Femur (tissue), 1 donor: ENCODE results near the gene LPP.

ENCODE experiments used
- DNase-seq: peaks from one replicate; pipeline ENCODE4 v3.0.0-alpha.2; 2017

LPP gene

GRCh38 chr3:188171682-188172467 lies 17.9 kb downstream of the LPP start:
- no peak for DNase-seq

DNA sequence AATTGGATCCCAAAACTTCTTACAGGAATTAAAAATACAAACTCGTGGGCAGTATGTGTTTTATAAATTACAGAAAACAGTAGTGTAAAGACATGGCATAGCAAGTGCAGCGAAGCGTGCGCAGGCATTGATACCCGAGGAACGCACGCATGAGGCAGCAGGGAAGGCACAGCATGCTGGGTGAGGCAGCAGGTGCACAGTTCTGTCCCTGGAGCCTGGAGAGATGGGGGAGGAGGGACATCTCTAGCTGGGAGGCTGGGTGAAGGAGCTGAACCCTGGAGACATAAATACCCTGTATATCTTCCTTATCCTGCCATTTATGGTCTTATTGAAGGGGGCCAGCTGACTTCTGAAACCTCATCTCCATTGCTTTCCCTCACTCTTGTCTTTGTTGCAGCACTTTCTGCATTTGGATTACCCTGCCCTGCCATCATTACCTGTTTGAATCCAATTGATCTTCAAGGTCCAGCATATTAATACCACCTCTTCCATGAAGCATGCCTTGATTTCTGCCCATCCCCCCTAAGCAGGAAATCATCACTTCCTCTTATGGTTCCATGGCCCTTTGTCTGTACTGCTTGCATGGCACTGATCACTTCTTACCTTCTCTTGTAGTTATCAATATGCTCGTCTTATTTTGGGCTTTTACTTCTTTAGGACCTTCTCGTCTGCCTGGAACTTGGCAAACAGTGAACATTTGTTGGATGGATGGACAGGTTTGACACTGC lies 20.5 kb downstream of the LPP start:
- DNase-seq, result peak; percentile 25

DNA sequence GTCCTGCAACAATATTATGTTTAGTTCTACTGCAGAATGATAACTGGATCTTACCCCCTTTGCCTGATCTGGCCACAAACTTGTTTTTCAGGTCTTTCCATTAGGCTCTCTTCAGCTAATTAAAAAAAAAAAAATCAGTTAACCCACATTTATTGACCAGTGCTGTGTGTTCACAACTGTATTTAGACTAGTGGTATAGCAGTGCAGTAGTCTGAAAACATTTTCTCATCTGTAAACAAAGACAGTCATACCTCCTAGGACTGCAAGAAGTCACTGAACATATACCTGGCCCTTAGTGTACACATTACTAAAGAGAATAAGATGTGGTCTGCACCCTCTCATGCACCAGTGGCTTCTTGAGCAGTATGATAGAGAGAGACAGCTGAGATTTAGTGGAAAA lies 22.5 kb downstream of the LPP start:
- no peak for DNase-seq

GRCh38 chr3:188176884-188177283 lies 22.9 kb downstream of the LPP start:
- no peak for DNase-seq

DNA sequence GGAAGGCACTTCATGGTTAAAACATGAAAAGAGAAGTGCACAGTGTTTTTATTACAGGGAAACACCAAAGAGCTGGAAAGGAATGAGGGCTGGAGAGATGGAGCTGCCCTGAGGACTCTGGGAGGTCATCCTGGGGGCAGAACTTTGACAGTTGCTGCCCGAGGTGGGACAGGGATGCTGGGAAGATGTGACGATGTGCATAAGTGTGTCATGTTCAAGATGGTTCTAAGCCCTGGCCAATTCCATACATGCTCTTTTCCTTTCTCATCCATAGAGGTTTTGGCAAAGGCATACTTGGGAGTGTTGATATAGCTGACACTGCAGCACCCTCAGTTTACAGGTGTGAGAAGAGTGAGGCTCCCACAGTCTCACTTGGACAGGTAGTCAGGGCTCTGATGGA lies 23.8 kb downstream of the LPP start:
- no peak for DNase-seq

DNA sequence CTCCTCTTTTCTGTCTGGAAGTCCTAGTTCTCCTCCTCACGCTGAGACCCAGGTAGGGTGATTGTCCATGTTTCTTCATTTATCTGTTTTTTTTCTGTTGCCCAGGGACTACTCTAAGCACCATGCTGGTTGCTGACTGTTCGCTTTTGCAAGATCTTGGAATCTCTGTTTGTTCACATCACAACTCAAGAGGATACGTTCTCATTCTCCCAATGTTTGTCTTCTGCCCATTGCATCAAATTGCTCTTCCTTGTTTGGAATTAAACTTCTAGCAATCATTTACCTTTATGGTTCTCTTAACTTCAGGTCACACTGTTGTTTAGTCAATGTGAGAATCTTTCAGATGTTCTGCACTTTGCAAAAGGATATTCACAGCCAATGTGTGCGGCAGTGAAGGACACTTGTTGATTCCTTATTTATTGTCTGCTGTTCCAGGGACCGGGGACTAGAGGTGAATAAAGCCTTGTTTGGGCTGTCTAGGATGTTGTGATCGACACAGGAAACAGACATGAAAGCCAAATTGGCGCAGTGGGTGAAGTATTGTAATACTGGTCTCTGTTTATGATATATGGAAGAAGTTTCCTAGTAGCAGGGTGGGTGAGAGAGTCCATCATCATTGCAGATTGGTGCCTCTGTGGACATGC lies 24.5 kb downstream of the LPP start:
- DNase-seq, result no peak

GRCh38 chr3:188179006-188179966 lies 25.3 kb downstream of the LPP start:
- peak; percentile 87 for DNase-seq

GRCh38 chr3:188180114-188180513 lies 26.2 kb downstream of the LPP start:
- DNase-seq, result no peak

- no peak for DNase-seq
Measured at GRCh38 chr3:188183452-188183851, 29.5 kb downstream of the LPP start.

DNA sequence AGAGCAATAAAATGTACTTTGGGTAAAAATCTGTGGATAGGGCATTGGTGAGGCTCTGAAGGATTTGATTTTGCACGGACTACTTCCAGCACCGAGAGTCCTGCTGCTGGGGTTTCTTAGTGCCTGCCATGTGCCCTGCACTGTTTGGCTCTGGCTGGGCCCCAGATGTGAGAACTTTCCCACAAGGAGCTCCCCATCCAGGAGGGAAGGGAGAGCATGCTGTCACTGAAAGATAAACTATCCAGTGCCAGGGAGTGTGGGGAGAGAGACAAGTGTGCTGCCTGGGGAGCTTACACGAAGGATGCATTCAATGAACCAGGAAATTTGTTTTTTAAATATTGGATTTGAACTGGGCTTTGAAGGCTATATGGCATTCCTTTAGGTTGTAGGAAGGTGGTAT lies 30.2 kb downstream of the LPP start:
- no peak for DNase-seq

- DNase-seq, result no peak
Measured at GRCh38 chr3:188184649-188185048, 30.7 kb downstream of the LPP start.

DNA sequence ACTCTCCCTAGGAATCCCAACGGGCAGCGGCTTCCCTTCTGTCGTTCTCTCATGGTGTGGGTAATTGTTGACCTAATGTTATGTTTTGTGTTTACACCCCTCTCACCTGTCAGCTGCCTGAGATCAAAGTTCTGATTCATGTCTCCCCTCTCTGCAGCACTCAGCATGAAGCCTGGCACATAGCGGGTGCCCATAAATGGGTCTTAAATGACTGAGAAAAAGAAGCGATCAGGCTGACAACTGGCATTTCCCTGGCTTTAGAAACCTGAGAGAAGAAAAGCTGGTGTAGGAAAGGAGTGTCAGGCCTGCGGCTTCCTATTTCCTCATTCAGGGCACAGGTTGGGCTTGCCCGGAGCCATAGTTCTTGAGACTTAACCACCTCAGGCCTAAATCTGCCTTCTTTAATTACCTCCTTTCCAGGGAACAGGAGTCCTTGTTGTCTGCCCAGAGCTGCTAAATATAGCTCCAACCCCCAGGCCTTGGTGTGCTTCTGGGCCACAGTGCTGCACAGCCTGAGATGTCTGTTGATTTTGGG lies 31.8 kb downstream of the LPP start:
- DNase-seq, result peak; percentile 48

- no peak for DNase-seq
Measured at GRCh38 chr3:188187053-188187452, 33.1 kb downstream of the LPP start.

GRCh38 chr3:188188911-188189310 lies 35.0 kb downstream of the LPP start:
- DNase-seq, result no peak

GRCh38 chr3:188191460-188191859 lies 37.5 kb downstream of the LPP start:
- DNase-seq, result no peak

GRCh38 chr3:188192034-188192433 lies 38.1 kb downstream of the LPP start:
- no peak for DNase-seq

DNA sequence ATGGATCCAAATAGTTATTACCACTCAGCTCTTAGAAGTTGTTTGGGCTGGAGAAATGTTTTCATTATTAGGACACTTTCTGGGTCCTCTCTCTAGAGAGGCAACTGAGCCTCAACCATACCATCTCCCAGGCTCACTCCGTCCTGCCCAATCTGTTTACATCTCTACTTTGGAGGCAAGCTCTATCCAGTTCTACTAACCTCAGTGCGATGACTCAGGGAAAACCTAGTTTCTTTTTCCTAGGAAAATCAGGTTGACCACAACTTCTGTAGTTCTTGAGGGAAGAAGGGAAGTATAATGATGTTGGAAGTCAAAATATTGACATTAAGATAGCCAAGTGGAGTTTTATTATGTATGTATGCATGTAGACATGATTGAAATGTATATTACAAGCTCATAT lies 40.4 kb downstream of the LPP start:
- no peak for DNase-seq

GRCh38 chr3:188196232-188196990 lies 42.5 kb downstream of the LPP start:
- DNase-seq, result no peak

- no peak for DNase-seq
Measured at GRCh38 chr3:188197388-188197847, 43.5 kb downstream of the LPP start.

GRCh38 chr3:188198001-188198400 lies 44.0 kb downstream of the LPP start:
- DNase-seq, result no peak

DNA sequence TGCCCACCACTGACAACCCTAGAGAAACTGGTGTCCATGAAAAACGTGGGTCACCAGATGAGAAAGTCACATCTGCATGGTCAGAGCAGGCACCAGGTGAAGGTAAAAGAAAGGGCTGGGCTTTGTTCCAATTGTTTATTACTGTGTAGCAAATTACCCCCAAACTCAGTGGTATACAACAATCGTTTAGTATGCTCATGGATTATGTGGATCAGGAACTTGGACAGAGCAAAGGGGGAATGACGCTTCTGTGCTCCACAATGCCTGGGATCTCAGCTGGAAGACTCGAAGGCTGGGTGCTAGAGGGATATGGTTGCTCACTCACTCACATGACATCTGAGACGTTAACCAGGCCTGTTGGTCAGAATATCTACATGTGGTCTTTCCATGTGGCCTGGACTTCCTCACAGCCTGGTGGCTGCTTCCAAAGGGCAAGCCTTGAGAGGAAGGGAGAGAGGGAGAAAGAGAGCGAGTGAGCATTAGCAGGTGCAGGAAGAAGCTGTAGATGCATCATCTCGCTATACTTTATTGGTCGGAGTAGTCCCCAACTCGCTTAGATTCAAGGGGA lies 44.9 kb downstream of the LPP start:
- no peak for DNase-seq
